Measurements from ENCODE around the gene ANKRD6. TPM values are rescaled to one million over a fixed set of nuclear protein-coding genes. Genes with fewer than 3 reads are reported as not detected.

ANKRD6 gene
- polyA plus RNA-seq, 1 donor: 9.8 TPM

- H3K27ac ChIP-seq (ENCODE audit: low read length): no peak overlapping the region
These were observed 74.0 kb downstream of the ANKRD6 start for GRCh38 chr6:89506716-89507617.

GRCh38 chr6:89508755-89509563 lies 76.0 kb downstream of the ANKRD6 start:
- Histone ChIP-seq H3K27ac (ENCODE audit: low read length) (no peak overlapping the region), H3K9me3 (ENCODE audit: control insufficient read depth, low read depth, low read length) (no peaks in the 10 kb centered on the region), H3K36me3 (ENCODE audit: control insufficient read depth, insufficient read depth, low read length) (no peaks in the 10 kb centered on the region), H3K4me1 (ENCODE audit: control insufficient read depth, insufficient read depth, low read length) (no peaks in the 10 kb centered on the region), H3K27me3 (ENCODE audit: control insufficient read depth, insufficient read depth, low read length) (no peaks in the 10 kb centered on the region), H3K4me3 (ENCODE audit: low read length) (no peak overlapping the region)
- 80% methylated on average over 1 of the region's 8 CpGs for WGBS (ENCODE audit: insufficient coverage, low lambda C conversion rate)
- no peak for DNase-seq

More at GRCh38 chr6:89506716-89507617, 74.0 kb downstream of the ANKRD6 start:
- no peaks in the 10 kb centered on the region for H3K4me1 ChIP-seq (ENCODE audit: control insufficient read depth, insufficient read depth, low read length)
- WGBS (ENCODE audit: insufficient coverage, low lambda C conversion rate): no CpG with 5 or more reads among the region's 3 CpGs
- no peaks in the 10 kb centered on the region for H3K36me3 ChIP-seq (ENCODE audit: control insufficient read depth, insufficient read depth, low read length)
- DNase-seq: no peak
- H3K9me3 ChIP-seq (ENCODE audit: control insufficient read depth, low read depth, low read length): no peaks in the 10 kb centered on the region
- no peak overlapping the region for H3K4me3 ChIP-seq (ENCODE audit: low read length)
- no peaks in the 10 kb centered on the region for H3K27me3 ChIP-seq (ENCODE audit: control insufficient read depth, insufficient read depth, low read length)

- Histone ChIP-seq H3K36me3 (ENCODE audit: control insufficient read depth, insufficient read depth, low read length) (no peaks in the 10 kb centered on the region), H3K27ac (ENCODE audit: low read length) (no peak overlapping the region), H3K4me1 (ENCODE audit: control insufficient read depth, insufficient read depth, low read length) (no peaks in the 10 kb centered on the region), H3K9me3 (ENCODE audit: control insufficient read depth, low read depth, low read length) (no peaks in the 10 kb centered on the region), H3K27me3 (ENCODE audit: control insufficient read depth, insufficient read depth, low read length) (no peaks in the 10 kb centered on the region), H3K4me3 (ENCODE audit: low read length) (no peak overlapping the region)
- DNase-seq: no peak
- no CpG with 5 or more reads among the region's 3 CpGs for WGBS (ENCODE audit: insufficient coverage, low lambda C conversion rate)
These were observed 76.9 kb downstream of the ANKRD6 start for GRCh38 chr6:89509777-89510281.

GRCh38 chr6:89510393-89510792 lies 77.4 kb downstream of the ANKRD6 start:
- Histone ChIP-seq H3K4me3 (ENCODE audit: low read length) (no peak overlapping the region), H3K36me3 (ENCODE audit: control insufficient read depth, insufficient read depth, low read length) (no peaks in the 10 kb centered on the region), H3K4me1 (ENCODE audit: control insufficient read depth, insufficient read depth, low read length) (no peaks in the 10 kb centered on the region), H3K9me3 (ENCODE audit: control insufficient read depth, low read depth, low read length) (no peaks in the 10 kb centered on the region), H3K27me3 (ENCODE audit: control insufficient read depth, insufficient read depth, low read length) (no peaks in the 10 kb centered on the region), H3K27ac (ENCODE audit: low read length) (no peak overlapping the region)
- WGBS (ENCODE audit: insufficient coverage, low lambda C conversion rate): no CpG with 5 or more reads among the region's 1 CpG
- no peak for DNase-seq

DNA sequence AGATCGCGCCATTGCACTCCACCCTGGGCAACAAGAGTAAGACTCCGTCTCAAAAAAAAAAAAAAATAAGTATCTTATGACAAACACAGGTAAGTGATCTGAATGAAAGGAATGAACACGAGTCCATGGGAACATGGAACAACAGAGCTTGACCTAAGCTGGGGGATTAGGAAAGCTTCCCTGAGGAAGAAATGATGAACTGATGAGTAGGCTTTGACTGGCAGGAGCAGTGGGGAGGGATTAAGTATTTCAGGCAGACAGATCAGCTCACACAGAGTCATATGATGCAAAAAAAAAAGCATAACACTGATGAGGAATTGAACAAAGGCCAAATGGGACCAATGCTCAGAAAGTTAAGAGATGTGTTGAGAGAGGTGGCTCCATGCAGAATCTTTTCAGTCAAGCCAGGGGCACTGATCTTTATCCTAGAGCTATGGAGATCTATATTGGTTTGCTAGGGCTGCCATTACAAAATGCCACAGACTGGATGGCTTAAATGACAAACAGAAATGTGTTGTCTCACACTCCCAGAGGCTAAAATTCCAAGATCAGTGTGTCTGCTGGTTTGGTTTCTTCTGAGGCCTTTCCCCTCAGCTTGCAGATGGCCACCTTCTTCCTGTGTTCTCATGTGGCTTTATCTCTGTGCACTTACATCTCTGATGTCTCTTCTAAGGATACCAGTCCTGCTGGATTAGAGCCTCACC lies 85.6 kb downstream of the ANKRD6 start:
- Histone ChIP-seq H3K27me3 (ENCODE audit: control insufficient read depth, insufficient read depth, low read length) (no peaks in the 10 kb centered on the region), H3K9me3 (ENCODE audit: control insufficient read depth, low read depth, low read length) (no peaks in the 10 kb centered on the region), H3K36me3 (ENCODE audit: control insufficient read depth, insufficient read depth, low read length) (no peaks in the 10 kb centered on the region), H3K4me3 (ENCODE audit: low read length) (no peak overlapping the region), H3K4me1 (ENCODE audit: control insufficient read depth, insufficient read depth, low read length) (no peaks in the 10 kb centered on the region), H3K27ac (ENCODE audit: low read length) (no peak overlapping the region)
- WGBS (ENCODE audit: insufficient coverage, low lambda C conversion rate): no CpG with 5 or more reads among the region's 4 CpGs
- DNase-seq: no peak

- H3K36me3 ChIP-seq (ENCODE audit: control insufficient read depth, insufficient read depth, low read length): no peaks in the 10 kb centered on the region
- no peak overlapping the region for H3K4me3 ChIP-seq (ENCODE audit: low read length)
- no peaks in the 10 kb centered on the region for H3K27me3 ChIP-seq (ENCODE audit: control insufficient read depth, insufficient read depth, low read length)
- no peaks in the 10 kb centered on the region for H3K9me3 ChIP-seq (ENCODE audit: control insufficient read depth, low read depth, low read length)
- H3K27ac ChIP-seq (ENCODE audit: low read length): no peak overlapping the region
- no peak for DNase-seq
- H3K4me1 ChIP-seq (ENCODE audit: control insufficient read depth, insufficient read depth, low read length): no peaks in the 10 kb centered on the region
These were observed 87.8 kb downstream of the ANKRD6 start for GRCh38 chr6:89520736-89521135.

- Histone ChIP-seq H3K27me3 (ENCODE audit: control insufficient read depth, insufficient read depth, low read length) (no peaks in the 10 kb centered on the region), H3K9me3 (ENCODE audit: control insufficient read depth, low read depth, low read length) (no peaks in the 10 kb centered on the region), H3K27ac (ENCODE audit: low read length) (no peak overlapping the region), H3K4me1 (ENCODE audit: control insufficient read depth, insufficient read depth, low read length) (no peaks in the 10 kb centered on the region), H3K36me3 (ENCODE audit: control insufficient read depth, insufficient read depth, low read length) (no peaks in the 10 kb centered on the region), H3K4me3 (ENCODE audit: low read length) (no peak overlapping the region)
- WGBS (ENCODE audit: insufficient coverage, low lambda C conversion rate): no CpG with 5 or more reads among the region's 2 CpGs
- DNase-seq: no peak
These were observed 89.8 kb downstream of the ANKRD6 start for GRCh38 chr6:89522778-89523177.

DNA sequence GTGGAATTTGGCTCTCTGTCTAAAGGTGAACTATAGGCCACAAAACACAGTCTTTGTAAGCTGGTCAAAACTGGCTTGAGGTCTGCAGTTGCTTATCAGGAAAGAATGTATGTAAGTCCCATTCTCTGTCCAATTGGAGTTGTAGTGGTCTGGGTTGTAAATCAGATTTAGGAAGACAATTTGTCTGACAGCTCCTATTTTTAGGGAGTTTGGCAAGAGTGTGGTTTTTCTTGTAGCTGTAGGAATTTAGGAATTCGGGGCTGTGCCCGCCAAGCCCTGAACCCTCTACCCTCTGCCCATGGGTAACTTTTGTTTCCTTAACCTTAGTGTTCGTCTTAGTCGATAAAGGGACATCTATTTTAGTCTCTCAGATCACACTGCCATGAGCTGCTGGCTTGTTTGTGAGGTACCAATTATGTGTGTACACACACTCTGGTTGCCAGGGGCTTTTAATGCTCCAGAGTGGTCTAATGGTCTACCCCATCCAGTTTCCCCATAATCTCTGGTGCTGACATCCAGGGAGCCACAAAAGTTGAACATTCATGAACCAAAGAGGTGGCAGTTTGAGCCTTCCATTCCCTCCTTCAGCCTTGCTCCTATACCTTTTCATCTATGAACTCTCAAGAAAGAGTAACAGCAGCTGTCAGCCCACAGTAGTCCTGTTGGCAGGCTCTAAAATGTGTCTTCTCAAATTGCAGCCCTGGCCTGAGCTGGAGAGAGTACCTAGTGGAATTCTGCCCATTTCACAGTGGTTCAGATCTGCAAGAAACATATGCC lies 93.0 kb downstream of the ANKRD6 start:
- H3K27ac ChIP-seq (ENCODE audit: low read length): no peak overlapping the region
- 100% methylated on average over 2 of the region's 4 CpGs for WGBS (ENCODE audit: insufficient coverage, low lambda C conversion rate)
- no peaks in the 10 kb centered on the region for H3K4me1 ChIP-seq (ENCODE audit: control insufficient read depth, insufficient read depth, low read length)
- no peaks in the 10 kb centered on the region for H3K9me3 ChIP-seq (ENCODE audit: control insufficient read depth, low read depth, low read length)
- H3K27me3 ChIP-seq (ENCODE audit: control insufficient read depth, insufficient read depth, low read length): no peaks in the 10 kb centered on the region
- DNase-seq: no peak
- no peaks in the 10 kb centered on the region for H3K36me3 ChIP-seq (ENCODE audit: control insufficient read depth, insufficient read depth, low read length)
- no peak overlapping the region for H3K4me3 ChIP-seq (ENCODE audit: low read length)

DNA sequence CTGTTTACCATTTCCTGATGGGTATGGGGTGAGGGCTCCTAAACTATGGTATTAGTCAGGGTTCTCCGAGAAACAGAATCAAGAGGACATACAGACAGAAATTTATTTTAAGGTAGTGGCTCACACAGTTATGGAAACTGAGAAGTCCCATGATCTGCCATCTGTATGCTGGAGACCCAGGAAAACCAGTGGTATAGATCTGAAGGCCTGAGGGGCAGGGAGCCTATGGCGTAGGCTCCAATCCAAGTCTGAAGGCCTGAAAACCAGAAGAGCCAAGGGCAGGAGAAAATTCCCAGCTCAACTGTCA lies 93.6 kb downstream of the ANKRD6 start:
- Histone ChIP-seq H3K4me3 (ENCODE audit: low read length) (no peak overlapping the region), H3K9me3 (ENCODE audit: control insufficient read depth, low read depth, low read length) (no peaks in the 10 kb centered on the region), H3K36me3 (ENCODE audit: control insufficient read depth, insufficient read depth, low read length) (no peaks in the 10 kb centered on the region), H3K4me1 (ENCODE audit: control insufficient read depth, insufficient read depth, low read length) (no peaks in the 10 kb centered on the region), H3K27ac (ENCODE audit: low read length) (no peak overlapping the region), H3K27me3 (ENCODE audit: control insufficient read depth, insufficient read depth, low read length) (no peaks in the 10 kb centered on the region)
- DNase-seq: no peak
- WGBS (ENCODE audit: insufficient coverage, low lambda C conversion rate): no CpG with 5 or more reads among the region's 2 CpGs

- H3K4me1 ChIP-seq (ENCODE audit: control insufficient read depth, insufficient read depth, low read length): no peaks in the 10 kb centered on the region
- no peaks in the 10 kb centered on the region for H3K36me3 ChIP-seq (ENCODE audit: control insufficient read depth, insufficient read depth, low read length)
- no CpG with 5 or more reads among the region's 2 CpGs for WGBS (ENCODE audit: insufficient coverage, low lambda C conversion rate)
- no peak overlapping the region for H3K4me3 ChIP-seq (ENCODE audit: low read length)
- no peak for DNase-seq
- H3K27ac ChIP-seq (ENCODE audit: low read length): no peak overlapping the region
- H3K27me3 ChIP-seq (ENCODE audit: control insufficient read depth, insufficient read depth, low read length): no peaks in the 10 kb centered on the region
- no peaks in the 10 kb centered on the region for H3K9me3 ChIP-seq (ENCODE audit: control insufficient read depth, low read depth, low read length)
These were observed 94.7 kb downstream of the ANKRD6 start for GRCh38 chr6:89527634-89528033.
